ENCODE results near the gene RBM28.

GRCh38 chr7:128284102-128284501 is 59.6 kb downstream of the RBM28 start:
- TF ChIP-seq POLR2A (IDR thresholded peaks at IDR 0.05): no peak
- no peak for TF ChIP-seq POLR2AphosphoS5 (IDR thresholded peaks at IDR 0.05; ENCODE audit: insufficient read depth in 1 of 2, low read depth in 1 of 2)
- TF ChIP-seq CTCF (IDR thresholded peaks at IDR 0.05): no peak
